GM21576 (cell line): ENCODE data around the gene CAMKMT.
"Not testable (repeated sequence)": the region's sequence is repeated elsewhere in the genome, so short reads cannot be mapped to it uniquely, and the experiment has no call there.

Experiments
- ATAC-seq: cut with Tn5 transposase; IDR thresholded peaks from one replicate; pipeline ENCODE4 v1.9.1; 2021; ENCODE audit warnings: mild to moderate bottlenecking, moderate library complexity; ENCODE audit not compliant: unreplicated experiment

The CAMKMT gene

DNA sequence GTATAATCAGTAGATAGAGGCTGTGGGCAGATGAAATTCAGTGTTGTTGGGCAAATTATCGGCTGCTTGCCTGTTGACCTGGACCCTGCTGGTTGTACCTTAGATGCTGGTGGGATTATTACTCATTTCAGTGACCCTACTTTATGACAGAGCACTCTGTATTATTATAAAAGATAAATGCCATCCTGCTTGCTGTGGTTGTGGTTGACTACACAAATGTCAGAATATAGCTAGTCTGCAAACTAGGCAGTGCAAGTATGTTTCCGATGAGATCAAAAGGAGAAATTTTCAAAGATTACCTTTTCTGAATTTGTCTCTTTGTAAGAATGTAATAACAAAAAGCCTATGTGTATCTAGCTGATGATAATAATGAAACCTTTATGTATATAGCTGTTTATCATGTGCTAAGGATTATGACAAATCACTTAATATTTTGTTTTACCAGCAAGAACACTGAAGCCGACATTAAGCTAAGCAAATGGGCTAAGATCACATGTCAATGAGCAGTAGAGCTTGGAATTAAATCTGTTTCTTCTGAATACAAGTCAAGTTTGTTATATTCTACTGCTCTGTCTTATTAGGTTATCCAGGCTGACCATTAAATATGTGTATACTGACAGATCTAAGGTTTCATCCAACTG, 219.2 kb downstream of the CAMKMT start:
- no peak for ATAC-seq

- no peak for ATAC-seq
Measured at GRCh38 chr2:44582363-44583008, 220.7 kb downstream of the CAMKMT start.

DNA sequence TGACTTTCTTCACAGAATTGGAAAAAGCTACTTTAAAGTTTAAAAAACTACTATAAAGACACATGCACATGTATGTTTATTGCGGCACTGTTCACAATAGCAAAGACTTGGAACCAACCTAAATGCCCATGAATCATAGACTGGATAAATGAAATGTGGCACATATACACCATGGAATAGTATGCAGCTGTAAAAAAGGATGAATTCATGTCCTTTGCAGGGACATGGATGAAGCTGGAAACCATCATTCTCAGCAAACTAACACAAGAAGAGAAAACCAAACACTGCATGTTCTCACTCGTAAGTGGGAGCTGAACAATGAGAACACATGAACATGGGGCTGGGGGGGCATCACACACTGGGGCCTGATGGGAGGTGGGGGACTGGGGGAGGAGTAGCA, 233.9 kb downstream of the CAMKMT start:
- not testable (repeated sequence) for ATAC-seq

- ATAC-seq: no peak
Measured at GRCh38 chr2:44596537-44597320, 235.0 kb downstream of the CAMKMT start.

- ATAC-seq: no peak
Measured at GRCh38 chr2:44598330-44599119, 236.8 kb downstream of the CAMKMT start.

DNA sequence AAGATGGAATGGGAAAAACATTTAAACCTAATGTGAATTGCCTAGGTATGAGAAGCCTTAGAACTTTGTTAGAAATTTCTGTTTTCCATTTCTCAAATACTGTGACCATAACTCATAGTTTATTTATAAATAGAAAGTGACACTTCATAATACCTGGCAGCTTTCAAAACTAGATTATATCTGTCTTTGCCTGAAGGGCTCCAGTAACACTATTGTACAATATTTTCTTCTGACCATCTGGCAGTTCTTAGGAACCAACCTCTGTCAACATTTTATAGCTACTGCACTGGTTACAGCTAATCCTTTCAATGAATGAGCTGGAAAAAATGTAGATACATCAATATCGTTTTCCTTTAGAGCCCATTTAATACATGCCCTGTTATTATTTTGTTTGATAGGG, 237.4 kb downstream of the CAMKMT start:
- ATAC-seq: peak; percentile 56

DNA sequence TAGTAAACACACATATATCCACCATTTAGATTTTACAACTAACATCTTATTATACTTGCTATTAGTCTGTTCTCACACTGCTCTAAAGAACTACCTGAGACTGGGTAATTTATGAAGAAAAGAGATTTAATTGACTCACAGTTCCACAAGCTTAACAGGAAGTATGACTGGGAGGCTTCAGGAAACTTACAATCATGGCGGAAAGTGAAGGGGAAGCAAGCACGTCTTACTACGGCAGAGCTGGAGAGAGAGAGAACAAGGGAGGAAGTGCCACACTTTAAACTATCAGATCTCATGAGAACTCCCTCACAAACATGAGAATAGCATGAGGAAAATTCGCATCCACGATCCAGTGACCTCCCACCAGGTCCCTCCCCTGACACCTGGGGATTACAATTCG, 240.7 kb downstream of the CAMKMT start:
- ATAC-seq: no peak

- ATAC-seq: no peak
Measured at GRCh38 chr2:44605511-44605910, 243.8 kb downstream of the CAMKMT start.

DNA sequence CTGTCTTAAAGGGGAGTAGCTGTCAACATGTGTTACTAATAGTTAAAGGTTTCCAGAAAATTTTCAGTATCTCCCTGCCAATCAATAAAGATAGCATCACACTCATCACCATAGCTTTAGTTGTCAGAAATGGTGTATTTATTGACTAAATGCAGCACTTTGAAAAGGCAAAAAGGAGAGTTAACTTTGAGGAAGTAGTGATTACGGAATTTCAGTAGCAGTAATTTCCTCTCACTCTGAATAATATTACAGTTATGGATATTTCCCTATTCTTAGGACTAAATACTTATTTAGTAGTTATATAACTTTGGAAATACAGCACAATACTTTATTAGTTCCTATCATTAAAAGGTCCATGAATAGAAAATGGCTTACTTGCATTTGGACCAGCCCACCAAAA, 250.5 kb downstream of the CAMKMT start:
- ATAC-seq: no peak

DNA sequence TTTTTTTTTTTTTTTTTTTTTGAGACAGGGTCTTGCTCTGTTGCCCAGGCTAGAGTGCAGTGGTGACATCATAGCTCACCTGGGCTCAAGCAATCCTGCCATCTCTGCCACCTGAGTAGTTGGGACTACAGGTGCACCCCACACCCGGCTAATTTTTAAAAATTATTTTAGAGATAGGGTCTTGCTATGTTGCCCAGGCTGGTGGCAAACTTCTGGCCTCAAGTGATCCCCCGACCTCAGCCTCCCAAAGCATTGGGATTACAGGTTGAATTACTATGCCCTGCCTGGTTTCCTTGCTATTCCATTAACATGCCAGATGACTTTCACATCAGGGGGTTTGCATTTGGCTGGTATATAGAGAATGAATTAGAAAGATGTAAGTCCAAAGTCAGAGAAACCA, 253.2 kb downstream of the CAMKMT start:
- no peak for ATAC-seq

- no peak for ATAC-seq
Measured at GRCh38 chr2:44615950-44616518, 254.3 kb downstream of the CAMKMT start.

- ATAC-seq: peak; percentile 56
Measured at GRCh38 chr2:44616667-44617155, 255.0 kb downstream of the CAMKMT start.

- no peak for ATAC-seq
Measured at GRCh38 chr2:44618251-44619023, 256.7 kb downstream of the CAMKMT start.

GRCh38 chr2:44620189-44620990, 258.6 kb downstream of the CAMKMT start:
- no peak for ATAC-seq

DNA sequence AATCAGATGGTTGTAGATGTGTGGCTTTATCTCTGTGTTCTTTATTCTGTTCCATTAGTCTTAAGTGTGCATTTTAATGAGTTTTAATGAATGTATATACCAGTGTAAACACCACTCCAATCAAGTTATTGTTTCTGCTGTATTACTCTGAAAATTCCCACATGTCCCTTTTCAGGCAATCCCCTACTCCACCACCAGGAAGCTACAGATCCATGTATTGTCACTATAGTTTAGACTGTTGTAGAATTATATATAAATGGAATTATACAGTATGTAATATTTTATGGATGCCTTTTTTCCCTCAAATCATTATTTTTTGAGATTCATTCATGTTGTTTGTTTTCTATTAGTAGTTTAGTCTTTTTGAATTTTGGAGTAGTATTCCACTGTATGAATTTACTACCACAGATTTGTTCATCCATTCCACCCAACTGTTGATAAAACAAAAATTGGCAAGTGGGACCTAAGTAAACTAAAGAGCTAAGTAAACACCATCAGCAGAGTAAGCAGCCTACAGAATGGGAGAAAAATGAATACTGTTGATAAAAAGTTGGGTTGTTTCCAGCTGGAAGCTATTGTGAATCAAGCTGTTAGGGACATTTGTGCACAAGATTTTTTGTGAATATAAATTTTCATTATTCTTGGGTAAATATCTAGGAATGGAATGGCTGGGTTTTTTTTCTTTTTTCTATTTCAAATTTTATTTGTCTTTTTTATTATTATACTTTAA, 262.0 kb downstream of the CAMKMT start:
- ATAC-seq: no peak

DNA sequence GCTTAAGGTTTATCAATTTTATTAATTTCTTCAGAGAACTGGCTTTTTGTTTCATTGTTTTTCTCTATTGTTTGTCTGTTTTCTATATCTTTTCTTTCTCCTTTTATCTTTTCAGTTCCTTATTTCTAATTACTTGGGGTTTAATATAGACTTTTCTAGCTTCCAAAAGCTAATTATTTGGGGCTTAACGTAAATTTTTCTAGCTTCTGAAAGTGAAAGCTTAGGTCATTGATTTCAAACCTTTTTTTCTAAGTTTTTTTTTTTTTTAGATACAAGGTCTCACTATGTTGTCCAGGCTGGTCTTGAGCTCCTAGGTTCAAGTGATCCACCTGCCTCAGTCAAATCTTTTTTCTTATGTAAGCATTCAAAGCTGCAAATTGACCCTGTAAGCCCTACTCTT, 266.6 kb downstream of the CAMKMT start:
- ATAC-seq: no peak

- no peak for ATAC-seq
Measured at GRCh38 chr2:44632931-44633689, 271.4 kb downstream of the CAMKMT start.

DNA sequence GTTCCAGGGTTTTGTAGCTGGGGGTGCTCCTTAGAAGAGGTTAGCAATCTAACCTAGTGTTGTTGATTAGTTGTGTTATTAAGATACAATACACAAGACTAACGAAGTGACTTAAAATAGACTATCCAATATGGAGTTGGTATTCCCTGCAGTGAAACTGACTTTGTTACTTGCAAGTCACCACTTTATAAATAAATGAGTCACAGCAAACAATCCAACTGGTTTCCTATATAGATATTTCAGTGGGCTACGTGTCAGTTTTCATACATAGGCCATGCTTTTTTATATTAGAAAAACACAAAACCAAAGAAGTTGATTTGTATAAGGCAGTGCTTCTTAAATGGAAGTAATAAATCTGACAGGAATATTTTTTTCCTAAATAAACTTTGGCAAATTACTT, 274.0 kb downstream of the CAMKMT start:
- ATAC-seq: no peak
